LNCaP clone FGC (cell line): ENCODE data around the gene AKR1C3.
"Not testable (repeated sequence)": the region's sequence is repeated elsewhere in the genome, so short reads cannot be mapped to it uniquely, and the experiment has no call there.

Experiments used
- DNase-seq: peaks from one replicate; pipeline ENCODE4 v3.0.0-alpha.2; 2011; ENCODE audit warnings: low read depth
- H3K4me3 ChIP-seq: 2 replicates; pipeline ENCODE4 v1.5.1; 2011; ENCODE audit warnings: mild to moderate bottlenecking, low read depth, low read length, control low read depth
- CTCF ChIP-seq: IDR thresholded peaks from 2 replicates; pipeline ENCODE4 v1.5.1; 2012; ENCODE audit warnings: mild to moderate bottlenecking; ENCODE audit not compliant: control insufficient read depth, insufficient read depth; ENCODE audit errors: extremely low read depth

Gene AKR1C3

GRCh38 chr10:5091196-5091595, 3.0 kb upstream of the AKR1C3 start:
- TF ChIP-seq CTCF = no peak
- DNase-seq = no peak
- H3K4me3 ChIP-seq = no peak overlapping the region

GRCh38 chr10:5092375-5092774, 1.8 kb upstream of the AKR1C3 start:
- H3K4me3 ChIP-seq = no peak overlapping the region
- no peak for DNase-seq
- TF ChIP-seq CTCF = no peak

- DNase-seq = no peak
- no peak for TF ChIP-seq CTCF
- no peak overlapping the region for H3K4me3 ChIP-seq
Measured at GRCh38 chr10:5092848-5093790, 1.1 kb upstream of the AKR1C3 start.

- no peak for DNase-seq
- TF ChIP-seq CTCF = no peak
- H3K4me3 ChIP-seq = no peak overlapping the region
Measured at GRCh38 chr10:5095687-5096086, 1.5 kb downstream of the AKR1C3 start.

- no peak overlapping the region for H3K4me3 ChIP-seq
- DNase-seq = no peak
Measured at GRCh38 chr10:5096108-5096507, 1.9 kb downstream of the AKR1C3 start.

GRCh38 chr10:5102479-5102878, 8.3 kb downstream of the AKR1C3 start:
- not testable (repeated sequence) for DNase-seq, H3K4me3 ChIP-seq

More at GRCh38 chr10:5096108-5096507, 1.9 kb downstream of the AKR1C3 start:
- TF ChIP-seq CTCF = no peak

GRCh38 chr10:5103481-5103880, 9.3 kb downstream of the AKR1C3 start:
- no peak for DNase-seq
- TF ChIP-seq CTCF = no peak
- H3K4me3 ChIP-seq = no peak overlapping the region
